Stimulated activated CD4-positive, alpha-beta T cell treated with anti-CD3 and anti-CD28 coated beads, Interleukin-12 subunit alpha, Interleukin-12 subunit beta, amount 100 ng/mL, for 48 hours (primary cell): ENCODE measurements around the gene MTAP.

Experiments used
- DNase-seq, 3 donors: peaks; one replicate each; pipeline ENCODE4 v3.0.0-alpha.2; 2020; ENCODE audit warnings: low read depth in 2 of 3, low spot score in 1 of 3

MTAP gene

DNA sequence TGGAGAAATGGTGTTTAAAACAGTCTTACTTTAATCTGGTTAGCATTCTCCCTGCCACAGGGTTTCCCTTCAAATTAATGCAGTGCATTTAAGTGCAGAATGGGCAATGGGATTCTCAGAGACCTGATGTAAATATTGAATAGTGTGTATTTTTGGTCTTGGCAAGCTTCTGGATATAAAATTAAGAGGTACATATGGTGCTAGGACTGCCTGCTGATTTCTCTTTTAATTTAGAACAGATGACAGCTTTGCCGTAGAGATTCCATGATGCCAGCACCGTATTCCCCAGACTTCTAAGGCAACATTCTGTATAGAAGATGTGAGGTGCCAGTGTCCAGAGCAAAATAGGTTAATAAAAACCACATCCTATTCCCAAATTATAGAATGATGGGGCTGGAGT is 1.9 kb downstream of the MTAP start:
- DNase-seq = no peak

DNA sequence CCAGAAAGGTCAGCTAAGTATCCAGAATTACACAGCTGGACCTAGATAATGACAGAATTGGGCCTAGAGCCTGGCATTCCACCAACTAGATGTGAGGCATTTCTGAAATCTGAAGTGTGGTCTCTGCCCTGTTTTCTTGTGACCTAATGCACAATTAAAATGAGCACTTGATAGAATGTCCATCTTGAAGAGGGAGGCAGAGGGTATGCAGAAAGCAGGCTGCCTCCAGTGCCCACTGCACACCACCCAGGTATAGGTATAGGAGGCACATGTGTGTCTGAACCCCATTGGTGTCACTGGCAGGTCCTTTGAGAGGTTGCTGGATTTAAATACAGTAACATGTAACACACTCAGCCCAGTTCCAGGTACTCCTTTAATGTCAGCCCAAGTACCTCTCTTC is 2.4 kb downstream of the MTAP start:
- no peak for DNase-seq

DNA sequence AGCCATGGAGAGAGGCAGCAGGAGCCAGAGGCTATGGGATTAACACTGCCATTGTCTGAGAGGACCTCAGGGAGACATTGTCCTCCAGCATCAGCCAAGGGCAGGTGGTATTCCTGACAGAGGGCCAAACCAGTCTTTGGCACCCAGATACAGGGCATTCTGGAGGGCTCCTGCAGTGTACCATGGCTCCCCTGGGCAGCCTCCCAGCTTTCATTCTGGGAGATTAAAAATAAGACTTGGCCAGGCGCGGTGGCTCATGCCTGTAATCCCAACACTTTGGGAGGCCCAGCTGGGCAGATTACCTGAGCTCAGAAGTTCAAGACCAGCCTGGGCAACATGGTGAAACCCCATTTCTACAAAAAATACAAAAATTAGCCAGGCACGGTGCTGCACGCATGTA is 4.2 kb downstream of the MTAP start:
- no peak for DNase-seq

DNA sequence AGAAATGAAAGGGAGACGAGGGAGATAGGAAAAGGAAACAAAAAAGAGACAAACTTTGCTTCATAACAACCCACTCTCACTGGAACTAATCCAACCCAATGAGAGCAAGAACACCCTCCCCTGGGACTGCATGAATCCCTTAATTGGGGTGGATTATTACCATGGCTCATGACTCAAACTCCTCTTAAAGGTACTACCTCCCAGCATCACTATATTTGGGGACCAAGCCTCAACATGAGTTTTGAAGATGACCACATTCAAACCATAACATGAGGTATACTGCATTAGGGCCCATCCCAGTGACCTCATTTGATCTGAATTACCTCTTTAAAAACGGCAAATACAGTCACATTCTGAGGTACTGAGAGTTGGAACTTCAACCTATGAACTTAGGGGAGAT is 8.0 kb downstream of the MTAP start:
- DNase-seq = no peak

DNA sequence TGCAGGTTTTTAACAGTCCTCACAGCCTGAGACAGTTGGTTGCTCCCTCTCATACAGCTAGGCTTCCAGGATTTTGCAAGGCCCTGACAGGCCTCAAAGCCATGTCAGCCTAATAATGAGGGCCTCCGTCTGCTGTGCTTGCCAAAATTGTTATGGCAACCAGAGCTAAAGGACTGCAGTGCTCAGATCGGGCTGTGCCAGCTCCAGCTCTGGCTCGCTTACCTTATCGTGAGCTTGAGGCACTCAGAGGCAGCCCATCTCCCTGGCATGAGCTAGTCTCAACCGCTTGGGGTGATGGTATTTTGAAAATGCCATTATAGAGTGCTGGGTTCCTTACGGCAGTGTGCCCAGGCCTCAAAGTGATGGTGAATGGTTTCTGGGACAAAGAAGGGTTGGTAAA is 8.4 kb downstream of the MTAP start:
- no peak for DNase-seq

DNA sequence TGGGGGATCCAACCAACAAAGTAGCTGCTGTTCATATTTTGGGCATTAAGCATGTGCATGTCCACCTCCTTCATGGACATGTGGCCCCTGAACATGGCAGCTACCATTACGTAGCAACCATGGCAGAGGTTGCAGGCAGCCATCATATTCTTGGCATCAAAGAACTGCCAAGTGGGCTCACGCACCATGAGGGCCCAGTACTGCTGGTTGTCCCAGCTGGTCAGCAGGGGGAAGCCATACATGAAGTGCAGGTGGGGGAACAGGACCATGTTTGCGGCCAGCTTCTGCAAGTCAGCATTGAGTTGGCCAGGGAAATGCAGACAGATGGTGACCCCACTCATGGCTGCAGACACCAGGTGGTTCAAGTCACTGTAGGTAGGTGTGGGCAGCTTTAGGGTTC is 9.5 kb downstream of the MTAP start:
- no peak for DNase-seq

DNA sequence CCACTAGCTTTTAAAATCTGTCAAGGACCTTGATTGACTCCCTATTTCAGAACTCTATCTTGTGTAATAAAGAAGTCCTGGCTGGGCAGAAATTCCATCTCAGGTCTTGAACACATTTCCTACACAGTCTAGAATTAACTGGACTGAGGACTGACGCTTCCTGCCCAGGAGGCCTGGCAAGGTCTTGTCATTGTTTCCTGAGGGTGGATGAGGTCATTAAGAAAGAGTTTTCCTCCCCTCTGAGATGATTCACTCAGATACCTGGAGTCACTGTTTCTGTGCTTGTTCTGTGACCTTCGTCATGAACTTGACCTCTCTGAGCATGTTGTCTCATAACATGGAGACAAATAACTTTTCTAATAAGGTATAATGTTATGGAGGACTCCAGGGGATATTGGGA is 10.0 kb downstream of the MTAP start:
- DNase-seq = no peak

DNA sequence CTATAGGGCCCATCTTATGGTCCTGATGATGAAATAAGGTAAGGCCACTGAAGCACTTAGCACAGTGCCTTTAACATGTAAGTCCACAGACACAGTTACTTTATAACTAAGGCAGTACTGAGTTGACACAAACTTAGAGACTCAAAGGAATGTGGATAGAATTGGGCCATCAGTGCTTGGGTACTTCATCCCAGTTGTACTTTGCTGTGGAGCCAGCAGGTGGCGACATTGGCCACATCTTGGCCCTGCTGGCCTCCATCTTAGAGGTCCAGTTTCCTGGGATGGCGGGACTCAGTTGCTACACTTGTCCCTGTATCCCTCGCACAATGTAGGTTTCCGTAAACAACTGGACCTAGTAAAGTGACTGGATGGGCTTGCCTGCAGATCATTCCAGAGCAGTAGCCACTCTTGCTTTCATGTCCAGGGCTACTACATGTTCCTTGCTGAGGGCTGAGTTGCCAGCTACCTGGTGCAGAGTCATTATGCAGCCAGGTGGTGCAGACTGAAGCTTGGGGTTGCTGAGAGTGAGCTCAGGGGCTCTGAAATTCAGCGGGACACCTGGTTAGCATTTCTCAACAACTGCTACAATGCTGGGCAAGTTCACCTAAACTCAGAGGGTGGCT is 10.6 kb downstream of the MTAP start:
- DNase-seq = peak; percentile 36 to 54 (median 51)

DNA sequence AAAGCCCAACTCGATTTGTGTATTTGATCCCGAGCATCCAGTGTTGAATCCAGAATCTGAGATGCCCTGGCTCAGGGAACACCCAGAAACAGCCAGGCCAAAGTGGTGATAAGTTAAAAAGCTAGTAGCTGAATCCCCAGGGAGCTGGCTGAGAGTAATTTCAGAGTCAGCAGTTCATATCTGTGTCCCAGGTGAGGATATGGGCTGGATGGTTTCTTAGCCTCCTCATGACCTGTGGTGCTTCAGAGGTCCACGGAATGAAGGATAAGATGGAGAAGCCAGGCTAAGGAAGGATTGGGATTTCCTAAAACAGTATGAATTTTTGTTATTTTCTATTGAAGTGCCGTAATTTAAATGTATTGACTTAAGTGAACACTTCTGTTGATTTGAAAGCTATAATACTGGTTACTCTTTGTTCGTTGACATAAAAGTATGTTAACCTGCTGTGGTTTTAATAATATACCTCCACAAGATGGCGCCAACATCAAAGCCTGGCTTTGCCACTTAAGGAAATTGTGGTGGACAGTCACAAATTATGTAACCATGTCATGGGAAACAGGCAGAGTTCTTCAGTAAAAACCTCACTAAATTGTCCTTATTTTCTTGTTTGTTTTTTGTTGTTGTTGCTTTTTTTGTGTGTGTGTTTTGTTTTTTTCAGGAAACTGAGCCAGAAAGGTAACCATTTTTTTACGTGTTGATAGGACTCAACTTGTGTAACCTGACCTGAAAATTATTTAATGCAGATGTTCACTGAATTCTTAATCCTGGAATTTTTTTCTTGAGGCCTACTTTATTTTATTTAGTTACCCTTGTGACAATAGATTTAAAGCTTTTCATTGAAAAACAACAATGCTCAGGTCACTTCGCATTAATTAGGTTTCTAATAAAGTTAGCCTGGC is 11.4 kb downstream of the MTAP start:
- DNase-seq = peak in 2 of 3 donors; percentile 35 to 65

DNA sequence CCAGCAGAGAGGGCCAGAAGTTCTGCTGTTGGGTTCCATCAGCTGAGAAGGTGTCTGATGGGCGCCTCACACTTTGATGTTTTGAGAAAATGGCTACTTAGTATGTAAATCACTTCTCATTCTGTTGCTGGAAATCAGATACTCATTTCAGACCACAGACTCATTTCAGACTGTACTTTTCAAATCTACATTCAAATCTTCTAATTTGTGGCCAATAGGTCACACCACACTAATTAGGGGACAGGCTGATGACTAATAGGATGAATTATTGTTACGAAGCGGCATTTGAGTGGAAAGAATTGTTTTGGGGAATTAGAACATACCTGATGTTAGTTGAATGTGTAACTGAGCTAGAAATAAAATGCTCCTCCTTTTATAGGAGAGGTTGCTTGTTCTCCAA is 13.2 kb downstream of the MTAP start:
- no peak for DNase-seq

DNA sequence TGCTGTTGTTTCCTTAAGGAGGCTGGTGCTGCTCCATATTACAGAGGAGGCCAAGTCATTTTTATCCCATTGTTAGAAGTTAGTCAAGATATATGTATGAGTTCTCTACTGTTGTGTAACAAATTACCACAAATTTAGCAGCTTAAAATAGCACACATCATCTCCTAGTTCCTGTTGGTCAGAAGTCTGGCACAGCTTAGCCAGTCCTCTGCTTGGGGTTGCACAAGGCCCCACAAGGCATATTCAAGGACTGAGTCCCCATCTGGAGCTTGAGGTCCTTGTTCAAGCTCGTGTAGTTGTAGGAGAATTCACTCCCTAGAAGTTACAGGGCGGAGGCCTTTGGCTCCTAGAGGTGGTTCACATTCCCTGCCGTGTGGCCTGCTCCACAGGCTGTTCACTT is 14.7 kb downstream of the MTAP start:
- no peak for DNase-seq

DNA sequence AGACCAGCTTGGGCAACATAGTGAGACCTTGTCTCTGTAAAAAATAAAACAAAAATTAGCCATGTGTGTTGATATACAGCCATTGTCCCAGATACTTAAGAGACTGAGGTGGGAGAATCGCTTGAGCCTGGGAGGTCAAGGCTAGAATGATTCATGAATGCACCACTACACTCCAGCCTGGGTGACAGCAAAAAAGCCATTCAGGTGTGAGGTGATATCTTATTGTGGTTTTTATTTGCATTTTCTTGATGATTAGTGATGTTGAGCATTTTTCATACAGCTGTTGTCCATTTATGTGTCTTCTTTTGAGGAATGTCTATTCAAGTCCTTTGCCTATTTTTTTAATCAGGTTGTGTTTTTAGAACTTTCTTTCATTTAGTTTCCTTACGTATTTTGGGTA is 23.2 kb downstream of the MTAP start:
- no peak for DNase-seq

DNA sequence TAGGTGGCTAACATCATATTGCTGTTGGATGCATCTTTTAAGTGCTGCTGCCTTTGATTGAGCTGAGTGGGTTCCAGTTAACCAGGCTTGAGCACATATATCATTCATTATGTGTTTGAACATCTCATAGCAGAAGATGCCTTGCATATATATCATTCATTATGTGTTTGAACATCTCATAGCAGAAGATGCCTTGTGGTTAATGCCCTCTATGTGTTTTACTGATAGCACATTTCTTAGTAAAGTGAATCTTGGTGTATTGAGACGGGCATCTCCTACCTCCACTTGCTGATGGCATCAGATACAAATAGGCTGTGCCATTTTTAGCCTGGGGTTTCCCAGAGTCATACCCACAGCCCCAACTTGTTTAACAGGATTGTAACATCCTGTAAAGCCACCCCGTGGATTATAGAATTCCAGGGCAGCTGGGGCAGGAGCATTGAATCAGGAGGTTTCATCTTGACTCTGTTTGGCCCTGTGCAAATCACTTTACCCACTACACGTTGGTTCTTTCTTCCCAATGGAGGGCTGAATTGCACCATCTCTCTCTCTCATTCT is 26.5 kb downstream of the MTAP start:
- no peak for DNase-seq

DNA sequence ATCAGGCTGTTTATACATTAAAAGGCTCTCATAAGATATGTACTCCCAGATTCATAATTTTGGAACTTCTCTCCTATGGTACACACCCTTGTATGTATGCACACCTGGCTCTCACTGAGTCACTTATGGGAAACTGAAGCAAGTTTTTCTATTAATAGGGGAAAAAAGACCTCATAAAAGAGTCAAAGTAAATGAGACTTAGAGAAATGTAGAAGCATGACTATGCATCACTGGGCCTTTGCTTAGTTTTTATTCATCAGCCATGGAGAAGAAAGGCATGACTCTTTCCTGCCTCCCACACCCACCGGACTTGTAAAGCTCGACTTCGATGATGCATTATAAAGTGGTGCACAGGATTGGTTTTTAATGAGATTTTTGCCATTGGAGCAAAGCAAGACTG is 28.2 kb downstream of the MTAP start:
- DNase-seq = no peak

DNA sequence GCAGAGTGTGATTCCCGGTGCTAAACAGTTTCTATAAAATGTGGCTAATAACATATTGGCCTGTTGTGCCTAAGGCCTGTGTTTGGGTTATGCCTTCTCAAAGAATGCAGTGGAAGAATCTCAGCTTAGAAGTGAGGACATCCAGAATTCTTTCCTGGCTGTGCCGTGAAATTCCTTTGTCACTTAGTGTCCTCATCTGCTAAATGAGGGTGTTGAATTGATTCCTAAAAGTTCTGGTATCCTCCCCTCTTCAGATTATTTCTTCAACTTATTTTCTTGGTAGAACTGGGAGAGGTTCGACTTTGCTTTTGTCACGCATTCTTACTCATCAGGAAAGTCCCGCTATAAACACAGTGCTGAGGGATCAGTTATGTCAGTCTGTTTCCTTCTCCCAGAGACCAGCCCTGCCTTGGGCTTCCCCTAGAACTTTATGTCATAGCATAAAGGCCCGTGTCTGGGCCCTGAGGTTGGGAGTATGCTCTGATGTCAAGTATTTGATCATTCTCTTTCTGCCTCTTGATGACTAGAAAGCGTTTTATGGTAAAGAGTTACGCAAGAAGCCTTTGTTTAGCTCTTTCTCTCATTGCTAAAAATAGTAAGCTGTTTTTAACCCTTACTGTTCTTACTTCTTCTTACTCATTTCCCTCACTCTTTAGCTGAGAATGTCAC is 29.5 kb downstream of the MTAP start:
- peak; percentile 27 to 31 (median 28) for DNase-seq

DNA sequence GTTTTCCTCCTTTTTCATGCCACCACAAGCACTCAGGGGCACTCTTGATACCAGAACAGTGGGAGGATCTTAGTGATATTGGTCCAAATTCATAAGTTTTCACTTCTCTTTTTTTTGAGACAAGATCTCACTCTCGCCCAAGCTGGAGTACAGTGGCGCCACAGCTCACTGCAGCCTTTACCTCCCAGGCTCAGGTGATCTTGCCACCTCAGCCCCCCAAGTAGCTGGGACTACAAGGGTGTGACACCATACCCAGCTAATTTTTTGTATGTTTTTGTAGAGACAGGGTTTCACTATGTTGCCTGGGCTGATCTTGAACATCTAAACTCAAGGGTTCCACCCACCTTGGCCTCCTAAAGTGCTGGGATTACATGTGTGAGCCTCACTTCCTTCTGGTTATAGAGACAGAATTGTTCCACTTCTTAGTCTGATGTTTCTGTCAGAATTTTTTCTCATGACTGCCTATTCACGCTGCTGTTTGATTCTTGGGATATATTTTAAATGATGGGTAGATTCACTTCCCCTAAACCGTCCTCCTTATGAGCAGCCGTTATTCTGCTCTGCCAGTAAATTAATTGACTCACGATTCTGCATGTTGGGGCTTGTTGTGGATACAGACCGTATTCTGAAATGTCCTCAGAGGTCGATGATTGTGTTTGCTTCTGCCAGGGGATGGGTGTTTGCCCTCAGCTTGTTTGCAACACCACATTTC is 30.8 kb downstream of the MTAP start:
- DNase-seq = no peak

DNA sequence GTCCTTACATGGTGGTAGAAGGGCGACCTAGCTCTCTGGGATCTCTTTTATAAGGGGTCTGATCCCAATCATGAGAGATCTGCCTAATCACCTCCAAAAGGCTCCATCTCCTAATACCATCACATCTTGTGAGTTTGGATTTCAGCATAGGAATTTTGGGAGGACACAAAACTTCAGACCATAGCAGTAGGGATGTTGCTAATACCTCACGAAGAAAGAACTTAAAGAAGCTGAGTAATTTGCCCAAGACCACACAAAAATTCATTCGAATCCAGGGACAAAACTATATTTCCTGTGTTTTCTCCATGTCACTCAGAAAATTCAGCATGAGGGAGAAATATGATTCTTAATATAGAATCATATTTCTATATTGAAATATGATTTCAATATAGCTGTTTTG is 32.7 kb downstream of the MTAP start:
- DNase-seq = no peak

DNA sequence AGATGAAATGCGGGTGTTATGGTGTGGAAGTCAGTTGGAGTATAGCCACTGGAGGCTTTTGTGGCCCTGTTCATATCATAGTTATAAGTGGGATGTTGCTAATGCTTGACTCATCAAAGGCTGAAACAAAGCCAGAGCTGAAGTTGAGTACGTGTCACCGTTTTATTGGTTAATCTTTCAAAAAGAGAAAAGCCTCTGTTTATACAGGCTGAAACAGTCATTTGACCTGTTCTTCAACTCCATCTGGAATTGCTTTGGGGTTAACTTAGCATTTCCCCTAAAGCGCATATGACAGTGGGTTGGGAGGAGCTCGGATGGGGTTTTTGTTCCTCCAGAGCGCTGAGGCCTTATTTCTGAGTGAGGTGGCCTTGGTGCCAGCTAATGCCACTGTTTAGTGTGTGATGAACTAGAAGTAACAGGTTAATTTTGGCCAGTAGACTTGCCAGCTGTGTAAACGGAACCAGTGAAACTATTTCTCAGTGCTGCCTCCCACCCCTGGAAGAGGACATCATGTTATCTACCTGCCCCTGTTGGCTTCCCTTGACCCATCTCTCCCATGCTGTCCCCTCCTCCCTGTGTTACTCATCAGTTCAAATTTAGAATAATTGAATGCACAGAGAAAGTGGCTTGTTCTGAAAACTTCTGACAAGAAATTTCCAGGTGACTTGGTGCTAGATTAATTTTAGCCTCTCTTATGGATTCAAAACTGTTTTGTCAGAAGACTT is 34.2 kb downstream of the MTAP start:
- no peak for DNase-seq

DNA sequence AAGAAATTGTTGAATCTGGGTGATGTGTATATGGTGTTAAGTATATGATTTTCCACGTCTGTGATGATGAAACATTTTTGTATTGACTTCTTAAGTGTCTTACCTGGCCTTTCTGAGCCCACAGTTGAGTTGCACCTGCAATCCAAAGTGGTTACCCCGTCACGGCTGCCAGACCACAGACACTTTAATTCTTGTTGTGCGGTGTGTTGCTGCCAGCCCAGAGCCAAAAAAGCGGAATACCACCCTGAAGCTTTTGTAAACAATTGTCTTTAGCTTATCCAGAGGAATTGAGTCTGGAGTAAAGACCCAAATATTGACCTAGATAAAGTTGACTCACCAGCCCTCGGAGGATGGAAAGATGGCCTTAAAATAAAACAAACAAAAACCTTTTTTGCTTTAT is 35.1 kb downstream of the MTAP start:
- DNase-seq = no peak

DNA sequence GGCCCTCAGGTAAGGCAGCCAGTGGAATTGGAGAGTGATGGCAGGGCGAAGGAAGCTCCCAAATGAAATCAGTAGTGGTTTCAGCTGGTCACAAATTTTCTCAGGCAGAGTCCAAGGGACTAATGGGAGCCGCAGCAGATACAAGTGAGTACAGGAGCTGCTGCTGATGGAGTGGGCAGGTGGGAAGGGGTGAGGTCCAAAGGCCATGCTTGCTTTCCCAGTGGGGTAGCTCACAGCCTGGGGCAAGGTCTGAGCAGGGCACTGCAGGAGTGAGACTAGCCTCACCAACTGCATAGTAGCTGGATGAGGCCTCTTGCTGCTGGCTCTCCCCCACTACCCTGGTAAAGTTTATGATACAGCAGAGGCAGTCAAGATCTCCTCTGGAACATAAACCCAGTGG is 38.2 kb downstream of the MTAP start:
- no peak for DNase-seq

DNA sequence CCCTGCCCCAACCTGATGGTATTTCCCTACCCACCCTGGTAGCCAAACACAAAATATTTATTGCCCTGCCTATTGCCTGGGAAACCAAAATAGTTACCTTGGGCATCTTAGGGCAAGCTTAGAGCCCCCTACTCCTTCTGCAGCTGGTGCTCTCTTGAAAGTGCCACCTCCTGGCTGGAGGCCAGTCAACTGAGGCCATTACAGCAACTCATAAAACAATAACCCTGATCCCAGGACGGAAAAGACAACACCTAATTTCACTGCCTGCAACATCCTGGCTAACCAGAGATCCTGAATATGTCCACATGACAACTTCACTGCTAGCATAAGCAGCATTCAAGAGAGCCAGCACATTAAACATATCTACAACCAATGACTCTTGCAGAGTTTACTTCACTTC is 38.7 kb downstream of the MTAP start:
- DNase-seq = no peak
